Fibroblast of lung (primary cell): Measurements from ENCODE around the gene ARL10. TPM values are rescaled to one million over a fixed set of nuclear protein-coding genes. Genes with fewer than 3 reads are reported as not detected.

Experiments
- DNase-seq, 2 donors: peaks; one replicate each; pipeline versions ENCODE4 v3.0.0 to v3.0.0-alpha.2; 2010; ENCODE audit warnings: low read depth in 2 of 2
- H2AFZ ChIP-seq: 2 replicates; pipeline ENCODE4 v1.5.1; 2012; ENCODE audit warnings: low read length, control low read depth, inconsistent platforms
- H3K27ac ChIP-seq: 2 replicates; pipeline ENCODE4 v1.5.1; 2011; ENCODE audit warnings: low read length, control low read depth; ENCODE audit not compliant: insufficient read depth
- H3K27me3 ChIP-seq: 2 replicates; pipeline ENCODE4 v1.5.1; 2011; ENCODE audit warnings: mild to moderate bottlenecking, low read length; ENCODE audit not compliant: control insufficient read depth, insufficient read depth
- H3K36me3 ChIP-seq: 2 replicates; pipeline ENCODE4 v1.5.1; 2011; ENCODE audit warnings: low read length; ENCODE audit not compliant: control insufficient read depth, insufficient read depth
- H3K4me1 ChIP-seq: 2 replicates; pipeline ENCODE4 v1.5.1; 2011; ENCODE audit warnings: low read length; ENCODE audit not compliant: control insufficient read depth, insufficient read depth; ENCODE audit errors: extremely low read depth
- H3K4me2 ChIP-seq: 2 replicates; pipeline ENCODE4 v1.5.1; 2011; ENCODE audit warnings: low read length, control low read depth; ENCODE audit not compliant: insufficient read depth; ENCODE audit errors: extremely low read depth
- H3K4me3 ChIP-seq, 4 experiments: fragments of 200-600 bp in 1 of 4; sonication (generic) in 1 of 4; replicated peaks in 1 of 4; 2 replicates each; pipeline ENCODE4 v1.5.1; 2011 to 2016; ENCODE audit warnings: low read length in 4 of 4, low read depth in 3 of 4, mild to moderate bottlenecking in 3 of 4, control low read depth in 2 of 4, inconsistent platforms in 1 of 4, mixed read lengths in 1 of 4; ENCODE audit not compliant: insufficient read depth in 1 of 4; ENCODE audit errors: control extremely low read depth in 1 of 4
- H3K79me2 ChIP-seq: 2 replicates; pipeline ENCODE4 v1.5.1; 2012; ENCODE audit warnings: mild to moderate bottlenecking, low read length, inconsistent platforms; ENCODE audit not compliant: control insufficient read depth, insufficient read depth
- H3K9ac ChIP-seq: 2 replicates; pipeline ENCODE4 v1.5.1; 2011; ENCODE audit warnings: mild to moderate bottlenecking, low read length, control low read depth; ENCODE audit not compliant: insufficient read depth
- H3K9me3 ChIP-seq: 2 replicates; pipeline ENCODE4 v1.5.1; 2012; ENCODE audit warnings: low read depth, low read length; ENCODE audit not compliant: control insufficient read depth, insufficient read depth
- H4K20me1 ChIP-seq: 2 replicates; pipeline ENCODE4 v1.5.1; 2011; ENCODE audit warnings: low read length; ENCODE audit not compliant: control insufficient read depth, insufficient read depth; ENCODE audit errors: extremely low read depth
- EZH2 ChIP-seq: IDR thresholded peaks from 2 replicates; pipeline ENCODE4 v1.5.1; 2012; ENCODE audit warnings: low read length, control low read depth, mild to moderate bottlenecking; ENCODE audit errors: missing control alignments
- polyA plus RNA-seq, 2 donors: library from polyadenylated mRNA; depleted of rRNA in 1 of 2; stranded (reverse) in 1 of 2; unstranded in 1 of 2; fragments of >200 nt; gene quantifications; 2 replicates each; pipeline ENCODE4 v1.2.1, GENCODE V29; 2011 to 2012; ENCODE audit warnings: missing spikeins in 1 of 2
- total RNA-seq: library from RNA; depleted of rRNA; stranded (reverse); fragments of >200 nt; gene quantifications from 2 replicates; pipeline ENCODE4 v1.2.1, GENCODE V29; 2014
- TF ChIP-seq, protein P1 (sequence below), 2 donors: IDR thresholded peaks in 1 of 2; conservative IDR thresholded peaks in 1 of 2; 1 replicate in 1 of 2; 2 replicates in 1 of 2; pipeline ENCODE4 v1.5.1; 2011 to 2012; ENCODE audit warnings: low read length in 2 of 2, control low read depth in 1 of 2, inconsistent platforms in 1 of 2, low read depth in 1 of 2, mild to moderate bottlenecking in 1 of 2

The ARL10 gene
- total and polyA plus RNA-seq, 2 donors (not counting 1 experiment from before 2014, with no cell fraction given): 3.0 to 11.1 TPM

DNA sequence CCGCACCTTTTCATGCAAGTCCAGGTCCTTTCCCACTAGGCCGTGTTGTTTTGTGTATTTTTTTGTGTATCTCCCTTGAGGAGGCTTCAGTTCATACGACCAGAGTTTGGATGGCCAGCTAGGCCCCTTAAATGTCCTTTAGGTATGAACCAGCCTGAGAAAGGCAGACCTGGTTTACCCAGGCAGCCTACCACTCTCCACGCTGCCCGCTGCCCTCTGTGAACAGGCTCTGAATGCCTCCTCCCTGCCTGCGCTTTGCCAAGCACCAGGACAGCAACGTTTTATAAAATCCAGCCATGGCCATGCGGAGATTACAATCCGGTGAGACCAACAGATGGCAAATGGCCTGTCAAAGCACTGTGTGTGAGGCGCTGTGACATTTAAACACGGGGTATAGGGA is 51.7 kb downstream of the ARL10 start:
- Histone ChIP-seq H3K9ac (no peak overlapping the region), H3K36me3 (no peaks in the 10 kb centered on the region), H2AFZ (peak overlapping the region; percentile 82), H3K79me2 (peaks cover 38% of the 10 kb centered on the region), H3K4me1 (peaks cover 17% of the 10 kb centered on the region), H3K4me2 (peak overlapping the region; percentile 52), H3K9me3 (no peaks in the 10 kb centered on the region), H3K4me3 (peak overlapping the region in 3 of 4 experiments; percentile 23 to 48 (median 30)), H3K27me3 (no peaks in the 10 kb centered on the region), H4K20me1 (no peaks in the 10 kb centered on the region), H3K27ac (no peak overlapping the region)
- no peak for DNase-seq
- TF ChIP-seq, protein P1, sequence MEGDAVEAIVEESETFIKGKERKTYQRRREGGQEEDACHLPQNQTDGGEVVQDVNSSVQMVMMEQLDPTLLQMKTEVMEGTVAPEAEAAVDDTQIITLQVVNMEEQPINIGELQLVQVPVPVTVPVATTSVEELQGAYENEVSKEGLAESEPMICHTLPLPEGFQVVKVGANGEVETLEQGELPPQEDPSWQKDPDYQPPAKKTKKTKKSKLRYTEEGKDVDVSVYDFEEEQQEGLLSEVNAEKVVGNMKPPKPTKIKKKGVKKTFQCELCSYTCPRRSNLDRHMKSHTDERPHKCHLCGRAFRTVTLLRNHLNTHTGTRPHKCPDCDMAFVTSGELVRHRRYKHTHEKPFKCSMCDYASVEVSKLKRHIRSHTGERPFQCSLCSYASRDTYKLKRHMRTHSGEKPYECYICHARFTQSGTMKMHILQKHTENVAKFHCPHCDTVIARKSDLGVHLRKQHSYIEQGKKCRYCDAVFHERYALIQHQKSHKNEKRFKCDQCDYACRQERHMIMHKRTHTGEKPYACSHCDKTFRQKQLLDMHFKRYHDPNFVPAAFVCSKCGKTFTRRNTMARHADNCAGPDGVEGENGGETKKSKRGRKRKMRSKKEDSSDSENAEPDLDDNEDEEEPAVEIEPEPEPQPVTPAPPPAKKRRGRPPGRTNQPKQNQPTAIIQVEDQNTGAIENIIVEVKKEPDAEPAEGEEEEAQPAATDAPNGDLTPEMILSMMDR (conservative IDR thresholded peaks at IDR 0.05 in 1 of 2, IDR thresholded peaks at IDR 0.05 in 1 of 2; ENCODE audit: low read depth in 1 of 2, low read length in 2 of 2): no peak
- TF ChIP-seq EZH2: no peak

DNA sequence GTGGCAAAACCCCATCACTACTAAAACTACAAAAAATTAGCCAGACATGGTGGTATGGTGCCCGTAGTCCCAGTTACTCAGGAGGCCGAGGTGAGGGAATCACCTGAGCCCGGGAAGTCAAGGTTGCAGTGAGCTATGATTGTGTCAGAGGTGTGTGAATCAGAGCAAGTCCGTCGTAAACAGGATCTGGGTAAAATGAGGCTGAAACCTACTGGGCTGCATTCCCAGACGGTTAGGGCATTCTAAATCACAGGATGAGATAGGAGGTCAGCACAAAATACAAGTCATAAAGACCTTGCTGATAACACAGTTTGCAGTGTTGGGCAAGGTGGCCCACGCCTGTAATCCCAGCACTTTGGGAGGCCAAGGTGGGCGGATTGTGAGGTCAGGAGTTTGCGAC is 53.0 kb downstream of the ARL10 start:
- Histone ChIP-seq H4K20me1 (no peaks in the 10 kb centered on the region), H3K9me3 (no peaks in the 10 kb centered on the region), H3K4me3 (no peak overlapping the region), H3K9ac (no peak overlapping the region), H3K4me1 (peaks cover 14% of the 10 kb centered on the region), H3K27ac (no peak overlapping the region), H3K79me2 (peaks cover 30% of the 10 kb centered on the region), H3K27me3 (no peaks in the 10 kb centered on the region), H3K36me3 (no peaks in the 10 kb centered on the region), H2AFZ (no peak overlapping the region), H3K4me2 (no peak overlapping the region)
- peak in 1 of 2 donors; percentile 55 for DNase-seq
- TF ChIP-seq EZH2: no peak
- TF ChIP-seq, protein P1 (conservative IDR thresholded peaks at IDR 0.05 in 1 of 2, IDR thresholded peaks at IDR 0.05 in 1 of 2; ENCODE audit: low read depth in 1 of 2, low read length in 2 of 2): no peak

GRCh38 chr5:176420086-176420485 is 54.8 kb downstream of the ARL10 start:
- no peak overlapping the region for H3K9ac ChIP-seq
- H3K27me3 ChIP-seq: no peaks in the 10 kb centered on the region
- no peak overlapping the region for H3K4me3 ChIP-seq
- H3K9me3 ChIP-seq: no peaks in the 10 kb centered on the region
- TF ChIP-seq, protein P1 (conservative IDR thresholded peaks at IDR 0.05 in 1 of 2, IDR thresholded peaks at IDR 0.05 in 1 of 2; ENCODE audit: low read depth in 1 of 2, low read length in 2 of 2): no peak
- no peak for TF ChIP-seq EZH2
- H3K27ac ChIP-seq: no peak overlapping the region
- DNase-seq: no peak
- H3K36me3 ChIP-seq: no peaks in the 10 kb centered on the region
- H3K4me1 ChIP-seq: peaks cover 4% of the 10 kb centered on the region
- peaks cover 11% of the 10 kb centered on the region for H3K79me2 ChIP-seq
- no peak overlapping the region for H3K4me2 ChIP-seq
- H2AFZ ChIP-seq: no peak overlapping the region
- no peaks in the 10 kb centered on the region for H4K20me1 ChIP-seq
